Hematopoietic multipotent progenitor cell (in vitro differentiated cells): ENCODE data around the gene PANK4. TPM values are rescaled to one million over a fixed set of nuclear protein-coding genes. Genes with fewer than 3 reads are reported as not detected.
"Not testable (repeated sequence)": the region's sequence is repeated elsewhere in the genome, so short reads cannot be mapped to it uniquely, and the experiment has no call there.

ENCODE experiments used
- DNase-seq, 3 donors: peaks; one replicate each; pipeline ENCODE4 v3.0.0-alpha.2; 2011 to 2015; ENCODE audit warnings: low read depth in 2 of 3, low spot score in 2 of 3
- total RNA-seq: library from RNA; depleted of rRNA; stranded (reverse); fragments of >200 nt; gene quantifications from one replicate; pipeline ENCODE4 v1.2.3, GENCODE V29; 2012

PANK4 gene
- total RNA-seq, 1 donor = 27.2 TPM

- DNase-seq = no peak
Measured at GRCh38 chr1:2559509-2560298, 33.3 kb upstream of the PANK4 start.

GRCh38 chr1:2558861-2559260, 32.5 kb upstream of the PANK4 start:
- no peak for DNase-seq

- DNase-seq = no peak
Measured at GRCh38 chr1:2558420-2558819, 32.0 kb upstream of the PANK4 start.

- no peak for DNase-seq
Measured at GRCh38 chr1:2557482-2558400, 31.3 kb upstream of the PANK4 start.

GRCh38 chr1:2556678-2557481, 30.5 kb upstream of the PANK4 start:
- peak in 1 of 3 donors; percentile 16 for DNase-seq

- peak in 2 of 3 donors; percentile 84 to 90 for DNase-seq
Measured at GRCh38 chr1:2556277-2556677, 29.9 kb upstream of the PANK4 start, which contains the start of gene TNFRSF14. TNFRSF14 (plus strand) TSS chr1:2556371; CDS start chr1:2556665, 294 bp downstream.

GRCh38 chr1:2555634-2556276, 29.4 kb upstream of the PANK4 start:
- peak in 2 of 3 donors; percentile 88 to 89 for DNase-seq

GRCh38 chr1:2554621-2555387, 28.4 kb upstream of the PANK4 start:
- DNase-seq = peak in 2 of 3 donors; percentile 79 to 81

GRCh38 chr1:2553871-2554620, 27.6 kb upstream of the PANK4 start:
- DNase-seq = no peak

GRCh38 chr1:2553076-2553475, 26.7 kb upstream of the PANK4 start:
- DNase-seq = not testable (repeated sequence)

GRCh38 chr1:2552189-2552588, 25.8 kb upstream of the PANK4 start:
- DNase-seq = no peak

GRCh38 chr1:2551544-2551943, 25.1 kb upstream of the PANK4 start:
- not testable (repeated sequence) for DNase-seq

- DNase-seq = not testable (repeated sequence)
Measured at GRCh38 chr1:2550309-2550861, 24.0 kb upstream of the PANK4 start.

GRCh38 chr1:2549367-2550029, 23.1 kb upstream of the PANK4 start:
- DNase-seq = not testable (repeated sequence)

- DNase-seq = peak in 2 of 3 donors; percentile 74 to 78
Measured at GRCh38 chr1:2548068-2548589, 21.7 kb upstream of the PANK4 start.

- no peak for DNase-seq
Measured at GRCh38 chr1:2547210-2548067, 21.0 kb upstream of the PANK4 start.
